Gastroesophageal sphincter (tissue), 3 donors: ENCODE measurements around the gene WDR90.

Source experiments
- POLR2A ChIP-seq, 2 donors: fragments of 450-650 bp; IDR thresholded peaks; one replicate each; pipeline ENCODE4 v1.6.1; 2017; ENCODE audit warnings: antibody characterized with exemption in 2 of 2, mild to moderate bottlenecking in 2 of 2, moderate library complexity in 1 of 2
- POLR2AphosphoS5 ChIP-seq: sonication (generic); formaldehyde crosslinking; IDR thresholded peaks from one replicate; pipeline ENCODE4 v1.6.1; 2017; ENCODE audit warnings: antibody characterized with exemption
- TF ChIP-seq, protein P1 (sequence below), 4 experiments: fragments of 200-600 bp in 2 of 4; fragments of 450-650 bp in 2 of 4; sonication (generic) in 1 of 4; IDR thresholded peaks; one replicate each; pipeline ENCODE4 v1.5.1; 2017 to 2019; ENCODE audit warnings: antibody characterized with exemption in 4 of 4, mild to moderate bottlenecking in 2 of 4, moderate library complexity in 2 of 4

DNA sequence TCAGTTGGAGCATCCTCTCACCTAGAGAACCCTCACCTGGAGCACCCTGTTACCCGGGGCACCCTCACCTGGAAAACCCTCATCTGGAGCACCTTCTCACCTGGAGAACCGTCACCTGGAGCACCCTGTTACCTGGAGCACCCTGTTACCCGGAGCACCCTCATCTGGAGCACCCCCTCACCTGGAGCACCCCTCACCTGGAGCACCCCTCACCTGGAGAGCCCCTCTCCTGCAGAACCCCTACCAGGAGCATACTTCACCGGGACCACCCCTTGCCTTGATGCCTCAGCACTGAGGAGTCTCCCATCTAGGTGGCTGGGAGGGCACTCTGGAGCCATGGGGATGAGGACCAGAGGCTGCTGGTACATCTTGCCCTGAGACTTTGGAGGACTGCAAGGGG lies 59.8 kb downstream of the WDR90 start:
- TF ChIP-seq, protein P1, sequence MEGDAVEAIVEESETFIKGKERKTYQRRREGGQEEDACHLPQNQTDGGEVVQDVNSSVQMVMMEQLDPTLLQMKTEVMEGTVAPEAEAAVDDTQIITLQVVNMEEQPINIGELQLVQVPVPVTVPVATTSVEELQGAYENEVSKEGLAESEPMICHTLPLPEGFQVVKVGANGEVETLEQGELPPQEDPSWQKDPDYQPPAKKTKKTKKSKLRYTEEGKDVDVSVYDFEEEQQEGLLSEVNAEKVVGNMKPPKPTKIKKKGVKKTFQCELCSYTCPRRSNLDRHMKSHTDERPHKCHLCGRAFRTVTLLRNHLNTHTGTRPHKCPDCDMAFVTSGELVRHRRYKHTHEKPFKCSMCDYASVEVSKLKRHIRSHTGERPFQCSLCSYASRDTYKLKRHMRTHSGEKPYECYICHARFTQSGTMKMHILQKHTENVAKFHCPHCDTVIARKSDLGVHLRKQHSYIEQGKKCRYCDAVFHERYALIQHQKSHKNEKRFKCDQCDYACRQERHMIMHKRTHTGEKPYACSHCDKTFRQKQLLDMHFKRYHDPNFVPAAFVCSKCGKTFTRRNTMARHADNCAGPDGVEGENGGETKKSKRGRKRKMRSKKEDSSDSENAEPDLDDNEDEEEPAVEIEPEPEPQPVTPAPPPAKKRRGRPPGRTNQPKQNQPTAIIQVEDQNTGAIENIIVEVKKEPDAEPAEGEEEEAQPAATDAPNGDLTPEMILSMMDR (IDR thresholded peaks at IDR 0.05) = no peak
- TF ChIP-seq POLR2A (IDR thresholded peaks at IDR 0.05) (no peak), POLR2AphosphoS5 (no peak)
